ENCODE results near the gene OR2H1.

The OR2H1 gene

DNA sequence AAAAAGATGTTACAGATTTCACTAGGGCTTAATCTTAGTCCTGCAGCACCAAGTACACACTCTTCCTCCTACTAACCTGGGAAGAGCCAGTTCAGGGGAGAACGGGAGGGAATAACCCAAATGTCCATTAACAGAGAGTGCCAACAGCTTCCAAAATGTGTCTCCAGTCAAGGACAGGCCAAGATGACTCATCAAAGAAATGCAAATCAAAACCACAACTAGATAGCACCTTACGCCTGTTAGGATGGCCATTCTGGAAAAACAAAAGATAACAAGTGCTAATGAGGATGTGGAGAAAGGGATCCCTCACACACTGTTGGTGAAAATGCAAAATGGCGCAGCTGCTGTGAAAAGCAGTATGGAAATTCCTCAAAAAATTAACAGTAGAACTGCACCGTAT is 34.6 kb downstream of the OR2H1 start:
- no peaks in the 10 kb centered on the region for H3K36me3 Mint-ChIP-seq (ENCODE audit: low read depth)
- TF ChIP-seq, protein P1, sequence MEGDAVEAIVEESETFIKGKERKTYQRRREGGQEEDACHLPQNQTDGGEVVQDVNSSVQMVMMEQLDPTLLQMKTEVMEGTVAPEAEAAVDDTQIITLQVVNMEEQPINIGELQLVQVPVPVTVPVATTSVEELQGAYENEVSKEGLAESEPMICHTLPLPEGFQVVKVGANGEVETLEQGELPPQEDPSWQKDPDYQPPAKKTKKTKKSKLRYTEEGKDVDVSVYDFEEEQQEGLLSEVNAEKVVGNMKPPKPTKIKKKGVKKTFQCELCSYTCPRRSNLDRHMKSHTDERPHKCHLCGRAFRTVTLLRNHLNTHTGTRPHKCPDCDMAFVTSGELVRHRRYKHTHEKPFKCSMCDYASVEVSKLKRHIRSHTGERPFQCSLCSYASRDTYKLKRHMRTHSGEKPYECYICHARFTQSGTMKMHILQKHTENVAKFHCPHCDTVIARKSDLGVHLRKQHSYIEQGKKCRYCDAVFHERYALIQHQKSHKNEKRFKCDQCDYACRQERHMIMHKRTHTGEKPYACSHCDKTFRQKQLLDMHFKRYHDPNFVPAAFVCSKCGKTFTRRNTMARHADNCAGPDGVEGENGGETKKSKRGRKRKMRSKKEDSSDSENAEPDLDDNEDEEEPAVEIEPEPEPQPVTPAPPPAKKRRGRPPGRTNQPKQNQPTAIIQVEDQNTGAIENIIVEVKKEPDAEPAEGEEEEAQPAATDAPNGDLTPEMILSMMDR (IDR thresholded peaks at IDR 0.05): no peak
- H3K9me3 Mint-ChIP-seq: no peaks in the 10 kb centered on the region
- no peaks in the 10 kb centered on the region for H3K4me1 Mint-ChIP-seq
- no peak overlapping the region for H3K27ac Mint-ChIP-seq
- no peak overlapping the region for H3K4me3 Mint-ChIP-seq
- peaks cover 4% of the 10 kb centered on the region for H3K27me3 Mint-ChIP-seq (ENCODE audit: low read depth, poor library complexity)
- DNase-seq: no peak

- TF ChIP-seq, protein P1 (IDR thresholded peaks at IDR 0.05): no peak
- Mint-ChIP-seq H3K9me3 (no peaks in the 10 kb centered on the region), H3K27ac (peak overlapping the region; percentile 38)
Observed at GRCh38 chr6:29493261-29493660, 36.3 kb downstream of the OR2H1 start.

DNA sequence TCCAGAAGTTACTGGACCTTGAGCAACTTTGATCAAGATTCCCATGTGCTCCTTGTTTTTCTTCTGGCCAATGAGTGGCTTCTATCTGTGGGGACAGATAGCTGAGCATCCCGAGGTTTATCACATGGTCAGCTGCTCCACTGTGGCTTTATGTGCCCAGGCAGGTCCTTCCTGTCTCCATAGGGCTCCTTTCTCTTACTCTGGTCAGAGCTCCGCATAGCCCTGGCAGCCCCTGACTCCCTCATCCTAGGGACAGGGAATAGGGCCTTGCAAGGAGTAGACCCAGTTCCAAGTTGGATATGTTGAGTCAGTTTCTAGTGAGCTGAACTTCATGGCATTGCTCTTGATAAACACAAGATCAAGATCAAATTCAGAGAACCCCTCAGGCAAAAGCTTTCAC is 37.2 kb downstream of the OR2H1 start:
- H3K36me3 Mint-ChIP-seq (ENCODE audit: low read depth): no peaks in the 10 kb centered on the region
- no peak overlapping the region for H3K27ac Mint-ChIP-seq
- H3K27me3 Mint-ChIP-seq (ENCODE audit: low read depth, poor library complexity): peaks cover 14% of the 10 kb centered on the region
- H3K9me3 Mint-ChIP-seq: no peaks in the 10 kb centered on the region
- no peak for DNase-seq
- TF ChIP-seq, protein P1 (IDR thresholded peaks at IDR 0.05): no peak
- no peaks in the 10 kb centered on the region for H3K4me1 Mint-ChIP-seq
- H3K4me3 Mint-ChIP-seq: no peak overlapping the region

More at GRCh38 chr6:29493261-29493660, 36.3 kb downstream of the OR2H1 start:
- H3K27me3 Mint-ChIP-seq (ENCODE audit: low read depth, poor library complexity): peaks cover 7% of the 10 kb centered on the region
- H3K36me3 Mint-ChIP-seq (ENCODE audit: low read depth): no peaks in the 10 kb centered on the region
- DNase-seq: no peak
- no peaks in the 10 kb centered on the region for H3K4me1 Mint-ChIP-seq
- no peak overlapping the region for H3K4me3 Mint-ChIP-seq

GRCh38 chr6:29495571-29495970 is 38.6 kb downstream of the OR2H1 start:
- Mint-ChIP-seq H3K27me3 (ENCODE audit: low read depth, poor library complexity) (peaks cover 15% of the 10 kb centered on the region), H3K36me3 (ENCODE audit: low read depth) (no peaks in the 10 kb centered on the region), H3K9me3 (no peaks in the 10 kb centered on the region), H3K4me1 (no peaks in the 10 kb centered on the region), H3K4me3 (no peak overlapping the region), H3K27ac (no peak overlapping the region)
- TF ChIP-seq, protein P1 (IDR thresholded peaks at IDR 0.05): no peak
- no peak for DNase-seq

DNA sequence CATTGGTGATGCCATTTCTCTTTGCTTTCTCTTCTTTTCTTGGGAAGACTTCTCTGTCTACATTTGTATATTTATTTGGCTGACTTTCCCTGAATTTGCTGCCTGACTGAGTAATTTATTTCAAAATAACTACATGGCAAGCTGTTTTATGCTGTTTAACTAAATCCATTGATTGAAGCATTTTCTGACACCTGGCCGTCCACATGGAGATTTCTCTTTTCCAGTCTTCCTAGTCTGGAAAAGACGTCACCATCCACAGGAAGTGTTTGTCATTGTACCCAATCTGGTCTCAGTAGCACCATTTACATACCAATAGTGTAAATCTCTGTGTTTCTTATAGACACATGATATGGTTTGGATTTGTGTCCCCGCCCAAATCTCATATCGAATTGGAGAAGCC is 40.0 kb downstream of the OR2H1 start:
- no peaks in the 10 kb centered on the region for H3K36me3 Mint-ChIP-seq (ENCODE audit: low read depth)
- no peak overlapping the region for H3K4me3 Mint-ChIP-seq
- H3K4me1 Mint-ChIP-seq: no peaks in the 10 kb centered on the region
- TF ChIP-seq, protein P1 (IDR thresholded peaks at IDR 0.05): no peak
- no peaks in the 10 kb centered on the region for H3K9me3 Mint-ChIP-seq
- H3K27ac Mint-ChIP-seq: no peak overlapping the region
- no peak for DNase-seq
- peaks cover 15% of the 10 kb centered on the region for H3K27me3 Mint-ChIP-seq (ENCODE audit: low read depth, poor library complexity)

DNA sequence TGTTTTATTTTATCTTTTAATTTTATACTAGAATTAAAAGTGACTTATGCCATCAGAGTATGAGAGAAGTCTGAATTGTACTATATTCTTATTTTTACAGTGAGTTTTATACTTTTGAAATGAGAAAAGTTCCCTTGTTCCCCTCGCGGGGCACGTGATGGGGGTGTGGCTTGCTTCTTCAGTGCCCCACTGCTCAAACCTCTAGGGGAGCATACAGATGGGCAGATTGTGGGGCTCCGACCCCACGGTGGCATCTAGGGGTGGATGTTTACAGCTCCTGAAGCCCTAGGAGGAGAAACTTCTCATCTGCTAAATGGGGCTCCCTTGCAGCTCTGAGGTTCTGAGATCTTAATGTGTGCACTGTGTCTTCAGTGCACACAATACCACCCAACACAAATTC is 42.7 kb downstream of the OR2H1 start:
- no peak overlapping the region for H3K27ac Mint-ChIP-seq
- DNase-seq: no peak
- H3K4me1 Mint-ChIP-seq: peaks cover 5% of the 10 kb centered on the region
- H3K9me3 Mint-ChIP-seq: no peaks in the 10 kb centered on the region
- H3K4me3 Mint-ChIP-seq: no peak overlapping the region
- TF ChIP-seq, protein P1 (IDR thresholded peaks at IDR 0.05): no peak
- peaks cover 15% of the 10 kb centered on the region for H3K27me3 Mint-ChIP-seq (ENCODE audit: low read depth, poor library complexity)
- H3K36me3 Mint-ChIP-seq (ENCODE audit: low read depth): no peaks in the 10 kb centered on the region

Measured in nephron progenitor cell (in vitro differentiated cells).